Right atrium auricular region (tissue), 2 donors: ENCODE measurements around the gene MYPOP. TPM values are rescaled to one million over a fixed set of nuclear protein-coding genes. Genes with fewer than 3 reads are reported as not detected.
"Not testable (repeated sequence)": the region's sequence is repeated elsewhere in the genome, so short reads cannot be mapped to it uniquely, and the experiment has no call there.

Source experiments
- DNase-seq: peaks from one replicate; pipeline ENCODE4 v3.0.0-alpha.2; 2019; ENCODE audit warnings: low spot score
- H3K27ac ChIP-seq, 2 donors: fragments of 200-600 bp; sonication (generic); 1 replicate in 1 of 2; 2 replicates in 1 of 2; pipeline ENCODE4 v1.5.1; 2016 to 2019
- H3K27me3 ChIP-seq, 2 donors: fragments of 200-600 bp; sonication (generic); one replicate each; pipeline versions ENCODE4 v1.5.1 to v1.6.0; 2017 to 2019
- H3K36me3 ChIP-seq: fragments of 200-600 bp; sonication (generic); one replicate; pipeline ENCODE4 v1.5.1; 2016
- H3K4me1 ChIP-seq, 2 donors: fragments of 200-600 bp; sonication (generic); one replicate each; pipeline versions ENCODE4 v1.5.1 to v1.6.0; 2017 to 2019
- H3K4me3 ChIP-seq, 2 donors: fragments of 200-600 bp; sonication (generic); 1 replicate in 1 of 2; 2 replicates in 1 of 2; pipeline ENCODE4 v1.5.1; 2017 to 2019; ENCODE audit warnings: mild to moderate bottlenecking in 1 of 2, moderate library complexity in 1 of 2
- H3K9me3 ChIP-seq, 2 donors: fragments of 200-600 bp; sonication (generic); one replicate each; pipeline ENCODE4 v1.5.1; 2019
- CTCF ChIP-seq, 2 donors: fragments of 200-600 bp; sonication (generic); IDR thresholded peaks; one replicate each; pipeline ENCODE4 v1.5.1; 2019; ENCODE audit warnings: antibody characterized with exemption in 2 of 2
- total RNA-seq, 2 donors: library from RNA; depleted of rRNA; stranded (reverse); fragments of >200 nt; gene quantifications; one replicate each; pipeline ENCODE4 v1.1.0, GENCODE V29; 2016

Gene MYPOP
- total RNA-seq, 2 donors from 2014 or later, result 6.0 to 7.2 TPM

GRCh38 chr19:45876161-45876410, 26.3 kb downstream of the MYPOP start:
- H3K27me3 ChIP-seq, result no peaks in the 10 kb centered on the region
- no peak overlapping the region for H3K4me3 ChIP-seq
- no peaks in the 10 kb centered on the region for H3K36me3 ChIP-seq
- H3K9me3 ChIP-seq, result no peaks in the 10 kb centered on the region
- H3K4me1 ChIP-seq, result peaks cover 0 to 16% of the 10 kb centered on the region in 2 donors
- DNase-seq, result no peak
- peak overlapping the region in 1 of 2 donors; percentile 62 for H3K27ac ChIP-seq
- TF ChIP-seq CTCF (IDR thresholded peaks at IDR 0.05), result no peak

GRCh38 chr19:45874620-45874966, 27.8 kb downstream of the MYPOP start:
- no peaks in the 10 kb centered on the region for H3K9me3 ChIP-seq
- H3K27me3 ChIP-seq, result no peaks in the 10 kb centered on the region
- H3K4me3 ChIP-seq, result no peak overlapping the region
- no peak overlapping the region for H3K27ac ChIP-seq
- no peak for TF ChIP-seq CTCF (IDR thresholded peaks at IDR 0.05)
- no peaks in the 10 kb centered on the region for H3K36me3 ChIP-seq
- peaks cover 0 to 16% of the 10 kb centered on the region in 2 donors for H3K4me1 ChIP-seq
- no peak for DNase-seq

- H3K4me1 ChIP-seq, result peaks cover 0 to 16% of the 10 kb centered on the region in 2 donors
- H3K9me3 ChIP-seq, result no peaks in the 10 kb centered on the region
- no peaks in the 10 kb centered on the region for H3K36me3 ChIP-seq
- no peak overlapping the region for H3K4me3 ChIP-seq
- DNase-seq, result no peak
- no peak overlapping the region for H3K27ac ChIP-seq
- no peak for TF ChIP-seq CTCF (IDR thresholded peaks at IDR 0.05)
- H3K27me3 ChIP-seq, result no peaks in the 10 kb centered on the region
Observed at GRCh38 chr19:45873219-45873772, 29.1 kb downstream of the MYPOP start.

- H3K4me1 ChIP-seq, result peaks cover 0 to 13% of the 10 kb centered on the region in 2 donors
- no peaks in the 10 kb centered on the region for H3K9me3 ChIP-seq
- no peak overlapping the region for H3K4me3 ChIP-seq
- no peak for DNase-seq
- no peak for TF ChIP-seq CTCF (IDR thresholded peaks at IDR 0.05)
- H3K27me3 ChIP-seq, result no peaks in the 10 kb centered on the region
- H3K36me3 ChIP-seq, result no peaks in the 10 kb centered on the region
- no peak overlapping the region for H3K27ac ChIP-seq
Observed at GRCh38 chr19:45872095-45872919, 30.1 kb downstream of the MYPOP start.

- no peaks in the 10 kb centered on the region for H3K27me3 ChIP-seq
- H3K9me3 ChIP-seq, result no peaks in the 10 kb centered on the region
- DNase-seq, result no peak
- no peaks in the 10 kb centered on the region for H3K4me1 ChIP-seq
- H3K36me3 ChIP-seq, result no peaks in the 10 kb centered on the region
- no peak overlapping the region for H3K4me3 ChIP-seq
- no peak for TF ChIP-seq CTCF (IDR thresholded peaks at IDR 0.05)
- no peak overlapping the region for H3K27ac ChIP-seq
Observed at GRCh38 chr19:45870798-45871197, 31.6 kb downstream of the MYPOP start.

- Histone ChIP-seq H3K27me3 (peaks cover 10 to 11% of the 10 kb centered on the region in 2 donors), H3K4me1 (peaks cover 0 to 15% of the 10 kb centered on the region in 2 donors)
- H3K36me3 ChIP-seq, H3K27ac ChIP-seq, H3K9me3 ChIP-seq, H3K4me3 ChIP-seq, DNase-seq: not testable (repeated sequence)
Observed at GRCh38 chr19:45867241-45867640, 35.2 kb downstream of the MYPOP start.
